Epithelial cell of proximal tubule (primary cell): ENCODE measurements around the gene THBS3. TPM values are rescaled to one million over a fixed set of nuclear protein-coding genes. Genes with fewer than 3 reads are reported as not detected.
"Not testable (repeated sequence)": the region's sequence is repeated elsewhere in the genome, so short reads cannot be mapped to it uniquely, and the experiment has no call there.

Experiments
- DNase-seq: peaks from one replicate; pipeline ENCODE4 v3.0.0-alpha.2; 2011; ENCODE audit warnings: low read depth
- H3K4me3 ChIP-seq: 2 replicates; pipeline ENCODE4 v1.5.1; 2011; ENCODE audit warnings: low read depth, mild to moderate bottlenecking, low read length
- total RNA-seq: library from RNA; depleted of rRNA; stranded (reverse); fragments of >200 nt; gene quantifications from 2 replicates; pipeline ENCODE4 v1.2.3, GENCODE V29; 2015
- TF ChIP-seq, protein P1 (sequence below): conservative IDR thresholded peaks from 2 replicates; pipeline ENCODE4 v1.5.1; 2012; ENCODE audit warnings: low read depth, mild to moderate bottlenecking, low read length

Gene THBS3
- total RNA-seq, 1 donor from 2014 or later: 13.2 TPM

DNA sequence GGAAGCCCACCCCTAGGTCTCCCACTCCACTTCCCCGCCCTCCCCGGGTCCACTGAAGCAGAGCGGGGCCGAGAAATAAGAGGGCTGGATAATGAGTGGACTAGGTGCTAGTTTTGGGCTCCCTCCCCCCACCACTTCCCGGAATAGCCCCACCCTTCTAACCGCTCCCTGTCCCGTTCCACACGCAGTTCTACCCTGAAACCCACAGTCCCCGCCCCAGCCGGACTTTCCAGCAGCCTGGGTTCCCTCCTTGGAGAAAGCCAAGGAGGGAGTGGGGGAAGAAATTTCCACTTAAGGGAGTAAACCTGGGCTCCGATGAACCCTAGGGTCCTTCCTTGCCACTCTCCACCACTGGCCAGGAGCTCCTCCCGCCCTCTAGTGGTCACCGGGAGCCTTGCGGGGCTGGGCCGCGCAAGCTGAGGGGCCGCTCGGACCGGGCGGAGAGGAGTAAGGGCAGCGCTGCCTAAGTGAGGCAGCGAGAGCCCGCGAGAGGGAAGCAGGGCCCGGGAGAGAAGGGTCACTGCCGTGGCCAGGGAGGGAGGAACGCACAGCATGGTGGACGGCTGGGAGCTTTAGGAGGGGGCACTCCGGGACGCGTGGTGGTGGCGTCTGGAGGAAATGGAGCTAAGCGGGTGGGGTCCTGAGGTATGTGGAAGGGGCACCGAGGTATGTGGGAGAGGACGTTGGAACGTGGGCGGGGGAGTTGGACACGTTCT lies 14.3 kb downstream of the THBS3 start:
- TF ChIP-seq, protein P1, sequence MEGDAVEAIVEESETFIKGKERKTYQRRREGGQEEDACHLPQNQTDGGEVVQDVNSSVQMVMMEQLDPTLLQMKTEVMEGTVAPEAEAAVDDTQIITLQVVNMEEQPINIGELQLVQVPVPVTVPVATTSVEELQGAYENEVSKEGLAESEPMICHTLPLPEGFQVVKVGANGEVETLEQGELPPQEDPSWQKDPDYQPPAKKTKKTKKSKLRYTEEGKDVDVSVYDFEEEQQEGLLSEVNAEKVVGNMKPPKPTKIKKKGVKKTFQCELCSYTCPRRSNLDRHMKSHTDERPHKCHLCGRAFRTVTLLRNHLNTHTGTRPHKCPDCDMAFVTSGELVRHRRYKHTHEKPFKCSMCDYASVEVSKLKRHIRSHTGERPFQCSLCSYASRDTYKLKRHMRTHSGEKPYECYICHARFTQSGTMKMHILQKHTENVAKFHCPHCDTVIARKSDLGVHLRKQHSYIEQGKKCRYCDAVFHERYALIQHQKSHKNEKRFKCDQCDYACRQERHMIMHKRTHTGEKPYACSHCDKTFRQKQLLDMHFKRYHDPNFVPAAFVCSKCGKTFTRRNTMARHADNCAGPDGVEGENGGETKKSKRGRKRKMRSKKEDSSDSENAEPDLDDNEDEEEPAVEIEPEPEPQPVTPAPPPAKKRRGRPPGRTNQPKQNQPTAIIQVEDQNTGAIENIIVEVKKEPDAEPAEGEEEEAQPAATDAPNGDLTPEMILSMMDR: peak; percentile 97
- peak; percentile 62 for DNase-seq
- peak overlapping the region; percentile 67 for H3K4me3 ChIP-seq

DNA sequence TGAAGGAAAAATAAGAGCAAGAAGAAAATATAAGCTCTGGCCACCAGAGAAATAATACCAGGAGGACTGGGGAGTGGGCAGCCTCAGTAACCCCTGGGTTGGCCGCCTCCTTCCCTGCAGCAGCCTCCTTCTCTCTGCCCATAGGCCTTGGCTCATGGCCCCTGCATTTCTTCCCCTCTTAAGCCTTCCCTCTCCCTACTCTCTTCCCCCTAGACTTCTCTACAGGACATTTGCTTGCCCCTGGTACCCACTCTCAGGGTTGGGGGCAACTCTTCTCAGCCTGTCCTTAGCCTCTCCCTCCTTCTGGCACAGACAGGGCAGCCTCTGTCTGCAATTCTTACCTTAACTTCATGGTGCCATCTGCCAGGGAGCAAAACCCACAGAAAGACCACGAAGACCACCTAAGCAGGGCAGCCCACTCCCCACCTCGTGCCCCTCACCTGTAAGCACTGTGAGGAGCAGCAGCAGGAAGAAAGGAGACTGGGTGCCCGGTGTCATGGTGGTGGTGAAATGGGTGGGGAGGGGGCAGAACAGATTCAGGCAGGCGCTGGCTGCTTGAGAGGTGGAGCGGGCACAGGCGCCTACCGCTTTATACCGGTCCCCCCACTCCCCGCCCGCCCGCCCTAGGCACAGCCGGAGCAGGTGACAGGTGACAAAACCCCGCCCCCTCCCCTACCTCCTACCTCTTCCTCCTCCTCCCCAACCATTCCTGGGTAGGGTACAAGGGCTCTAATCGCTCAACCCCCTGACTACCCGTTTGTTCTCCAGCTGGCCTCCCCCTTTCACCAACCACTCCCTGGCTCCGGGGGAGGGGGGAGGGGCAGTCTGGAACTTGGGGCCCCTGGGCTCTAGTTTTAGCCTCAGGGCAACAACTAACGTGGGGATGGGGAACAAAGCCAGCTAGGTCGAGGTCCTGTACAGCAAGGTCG lies 15.1 kb downstream of the THBS3 start:
- TF ChIP-seq, protein P1: no peak
- no peak for DNase-seq
- H3K4me3 ChIP-seq: peak overlapping the region; percentile 67

DNA sequence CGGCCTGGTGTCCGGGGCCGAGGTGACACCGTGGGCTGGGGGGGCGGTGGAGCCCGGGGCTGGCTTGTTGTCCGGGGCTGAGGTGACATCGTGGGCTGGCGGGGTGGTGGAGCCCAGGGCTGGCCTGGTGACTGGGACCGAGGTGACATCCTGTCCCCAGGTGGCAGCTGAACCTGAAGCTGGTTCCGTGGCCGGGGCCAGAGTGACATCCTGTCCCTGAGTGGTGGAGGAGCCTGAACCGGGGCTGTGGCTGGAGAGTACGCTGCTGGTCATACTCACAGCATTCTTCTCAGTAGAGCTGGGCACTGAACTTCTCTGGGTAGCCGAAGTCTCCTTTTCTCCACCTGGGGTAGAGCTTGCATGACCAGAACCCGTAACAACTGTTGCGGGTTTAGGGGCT lies 15.8 kb downstream of the THBS3 start:
- H3K4me3 ChIP-seq: peak overlapping the region; percentile 53

DNA sequence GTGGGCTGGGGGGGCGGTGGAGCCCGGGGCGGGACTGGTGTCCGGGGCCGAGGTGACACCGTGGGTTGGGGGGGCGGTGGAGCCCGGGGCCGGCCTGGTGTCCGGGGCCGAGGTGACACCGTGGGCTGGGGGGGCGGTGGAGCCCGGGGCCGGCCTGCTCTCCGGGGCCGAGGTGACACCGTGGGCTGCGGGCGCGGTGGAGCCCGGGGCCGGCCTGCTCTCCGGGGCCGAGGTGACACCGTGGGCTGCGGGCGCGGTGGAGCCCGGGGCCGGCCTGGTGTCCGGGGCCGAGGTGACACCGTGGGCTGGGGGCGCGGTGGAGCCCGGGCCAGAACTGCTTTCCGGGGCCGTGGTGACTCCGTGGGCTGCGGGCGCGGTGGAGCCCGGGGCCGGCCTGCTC lies 17.8 kb downstream of the THBS3 start:
- DNase-seq, H3K4me3 ChIP-seq: not testable (repeated sequence)

More for the DNA sequence above, 15.8 kb downstream of the THBS3 start:
- DNase-seq: no peak
- TF ChIP-seq, protein P1: no peak

DNA sequence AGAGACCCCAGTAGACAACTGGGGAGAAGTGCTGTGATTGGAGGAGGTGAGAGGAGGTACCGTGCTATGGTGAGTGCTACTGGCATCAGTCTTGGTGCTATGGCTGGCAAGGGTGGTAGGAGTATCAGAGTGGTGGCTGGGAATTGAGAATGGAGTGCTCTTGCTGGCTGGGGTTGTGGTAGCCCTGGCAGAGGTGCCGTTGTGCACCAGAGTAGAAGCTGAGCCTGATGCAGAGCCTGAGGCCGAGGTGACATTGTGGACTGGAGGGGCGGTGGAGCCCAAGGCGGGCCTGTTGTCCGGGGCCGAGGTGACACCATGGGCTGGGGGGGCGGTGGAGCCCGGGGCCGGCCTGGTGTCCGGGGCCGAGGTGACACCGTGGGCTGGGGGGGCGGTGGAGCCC lies 19.4 kb downstream of the THBS3 start:
- DNase-seq: no peak
- TF ChIP-seq, protein P1: no peak
- H3K4me3 ChIP-seq: no peak overlapping the region

DNA sequence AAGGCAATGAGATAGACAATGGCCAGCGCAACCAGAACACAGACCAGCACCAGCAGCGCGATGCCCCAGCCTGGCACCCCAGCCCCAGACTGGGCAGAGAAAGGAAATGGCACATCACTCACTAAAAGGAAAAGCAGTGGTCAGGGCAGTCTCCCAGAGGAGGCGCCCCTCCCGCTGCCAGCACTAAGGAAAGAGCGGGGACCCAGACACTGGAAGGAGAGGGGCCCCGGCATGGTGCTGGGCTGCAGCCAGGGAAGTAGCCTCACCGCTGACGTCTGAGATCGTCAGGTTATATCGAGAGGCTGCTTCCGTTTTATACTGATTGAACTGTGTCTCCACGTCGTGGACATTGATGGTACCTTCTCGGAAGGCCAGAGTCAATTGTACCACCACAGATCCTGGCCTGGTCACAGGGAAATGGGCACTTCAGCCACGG lies 20.2 kb downstream of the THBS3 start:
- DNase-seq: no peak
- TF ChIP-seq, protein P1: no peak
- no peak overlapping the region for H3K4me3 ChIP-seq

DNA sequence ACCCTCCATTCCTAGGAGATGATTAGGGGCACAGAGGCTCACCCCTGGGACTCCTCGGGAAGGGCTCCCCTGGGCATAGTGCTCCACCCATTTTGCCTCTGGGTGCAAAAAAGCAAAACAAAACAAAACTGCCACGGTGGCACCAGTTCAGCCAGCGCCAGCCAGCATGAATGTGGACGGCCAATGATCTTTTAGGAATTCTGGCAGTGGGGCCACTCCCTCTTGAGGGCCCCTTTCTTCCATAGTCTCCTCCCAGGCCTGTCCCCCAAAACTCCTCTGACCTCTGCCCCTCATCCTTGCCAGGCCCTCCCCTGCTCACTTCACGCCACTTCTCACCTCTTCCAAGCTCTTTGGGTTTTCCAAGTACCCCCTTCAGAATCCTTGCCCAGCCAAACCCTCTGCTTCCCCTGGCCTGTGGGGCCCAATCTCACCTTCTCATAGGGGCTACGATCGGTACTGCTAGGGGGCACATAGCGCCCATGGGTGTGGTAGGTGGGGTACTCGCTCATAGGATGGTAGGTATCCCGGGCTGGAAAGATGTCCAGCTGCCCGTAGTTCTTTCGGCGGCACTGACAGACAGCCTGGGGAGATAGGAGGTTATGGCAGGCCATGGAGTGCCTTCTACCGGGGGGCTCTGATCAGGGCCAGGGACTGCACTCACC lies 20.8 kb downstream of the THBS3 start:
- DNase-seq: no peak
- H3K4me3 ChIP-seq: no peak overlapping the region
- TF ChIP-seq, protein P1: no peak
